GM12878 (cell line): Measurements from ENCODE around the gene MYH6. TPM values are rescaled to one million over a fixed set of nuclear protein-coding genes. Genes with fewer than 3 reads are reported as not detected.

ENCODE experiments used
- ATAC-seq: fragments of 200-7000 bp; cut with Tn5 transposase; 3 replicates; pipeline ENCODE4 v1.9.1; 2020; ENCODE audit warnings: mild to moderate bottlenecking, moderate library complexity
- BruUV-seq: library from RNA; stranded (reverse); fragments of 400-500 nt; replicated peaks from 2 replicates; lab custom pipeline; 2021; lab: Mats Ljungman, UMichigan
- CTCF ChIA-PET: fragments of 300-600 bp; sonication (Branson Sonifier 250); formaldehyde crosslinking; extraction: SDS; loops from one replicate; lab custom pipeline; 2021; ENCODE audit warnings: inconsistent platforms; lab: Yijun Ruan, JAX
- POLR2A ChIA-PET: fragments of 350-600 bp; formaldehyde crosslinking; extraction: SDS; loops from one replicate; lab custom pipeline; 2021; ENCODE audit warnings: inconsistent platforms; lab: Charles Lee
- RAD21 ChIA-PET: fragments of 300-600 bp; sonication (Branson Sonifier 250); formaldehyde crosslinking; loops from one replicate; lab custom pipeline; 2023; ENCODE audit warnings: antibody characterized with exemption; ENCODE audit not compliant: unreplicated experiment; lab: Charles Lee
- SMC1A ChIA-PET: fragments of 300-600 bp; sonication (Branson Sonifier 250); formaldehyde crosslinking; loops from one replicate; lab custom pipeline; 2023; ENCODE audit not compliant: unreplicated experiment, uncharacterized antibody; lab: Charles Lee
- DNase-seq: peaks from one replicate; pipeline ENCODE4 v3.0.0-alpha.2; 2011; ENCODE audit warnings: low read depth, low spot score
- FAIRE-seq: peaks from 3 replicates; lab custom pipeline; 2011; peaks lifted over from hg19 to GRCh38; lab: Jason Lieb, UNC
- H2AFZ ChIP-seq: 2 replicates; pipeline ENCODE4 v1.6.0; 2011; ENCODE audit warnings: low read depth, low read length, control low read depth; ENCODE audit not compliant: control insufficient read depth
- H3K27ac ChIP-seq: 2 replicates; pipeline ENCODE4 v1.5.1; 2011; ENCODE audit warnings: control low read depth; ENCODE audit not compliant: control insufficient read depth, insufficient read depth
- H3K27me3 ChIP-seq, 2 experiments: replicated peaks in 1 of 2; 2 replicates each; pipeline versions ENCODE4 v1.6.0 to v1.6.1; 2011; ENCODE audit warnings: low read length in 1 of 2; ENCODE audit not compliant: control insufficient read depth in 2 of 2, insufficient read depth in 2 of 2
- H3K36me3 ChIP-seq, 2 experiments: 2 replicates each; pipeline ENCODE4 v1.5.1; 2011; ENCODE audit warnings: low read length in 1 of 2; ENCODE audit not compliant: control insufficient read depth in 2 of 2, insufficient read depth in 2 of 2
- H3K4me1 ChIP-seq: 2 replicates; pipeline ENCODE4 v1.6.1; 2011; ENCODE audit warnings: mild to moderate bottlenecking, low read length, moderate library complexity, mixed read lengths; ENCODE audit not compliant: control insufficient read depth, insufficient read depth
- H3K4me2 ChIP-seq: 2 replicates; pipeline ENCODE4 v1.6.0; 2011; ENCODE audit warnings: control low read depth; ENCODE audit not compliant: control insufficient read depth, insufficient read depth
- H3K4me3 ChIP-seq: fragments of 200-600 bp; sonication (generic); 2 replicates; pipeline ENCODE4 v1.5.1; 2016
- H3K79me2 ChIP-seq: 2 replicates; pipeline ENCODE4 v1.6.0; 2011; ENCODE audit warnings: low read length; ENCODE audit not compliant: control insufficient read depth, insufficient read depth
- H3K9ac ChIP-seq: 2 replicates; pipeline ENCODE4 v1.8.0; 2011; ENCODE audit warnings: low read length, control low read depth, mixed read lengths; ENCODE audit not compliant: control insufficient read depth, insufficient read depth
- H3K9me3 ChIP-seq: replicated peaks from 3 replicates; pipeline ENCODE4 v1.5.1; 2011; ENCODE audit warnings: mild to moderate bottlenecking, low read length; ENCODE audit not compliant: control insufficient read depth, insufficient read depth
- H4K20me1 ChIP-seq: 2 replicates; pipeline ENCODE4 v1.6.0; 2011; ENCODE audit not compliant: control insufficient read depth, insufficient read depth
- KLF5 ChIP-seq: fragments of 450-650 bp; IDR thresholded peaks from 2 replicates; pipeline ENCODE4 v1.6.1; 2014; ENCODE audit warnings: mild to moderate bottlenecking; ENCODE audit not compliant: partially characterized antibody
- PKNOX1 ChIP-seq: fragments of 450-650 bp; IDR thresholded peaks from 2 replicates; pipeline ENCODE4 v1.6.1; 2016; ENCODE audit warnings: mild to moderate bottlenecking
- POLR2AphosphoS5 ChIP-seq: IDR thresholded peaks from 2 replicates; pipeline ENCODE4 v1.6.1; 2011; ENCODE audit warnings: mild to moderate bottlenecking, low read length, inconsistent platforms
- TBL1XR1 ChIP-seq: IDR thresholded peaks from 2 replicates; pipeline ENCODE4 v1.6.1; 2012; ENCODE audit warnings: low read depth, low read length, improper control_type of control experiment
- ZNF24 ChIP-seq: fragments of 450-650 bp; IDR thresholded peaks from 2 replicates; pipeline ENCODE4 v1.6.1; 2017; ENCODE audit warnings: antibody characterized with exemption, mild to moderate bottlenecking
- ZZZ3 ChIP-seq: IDR thresholded peaks from 2 replicates; pipeline ENCODE4 v1.6.1; 2011; ENCODE audit warnings: low read depth; ENCODE audit not compliant: control insufficient read depth, insufficient read length
- WGBS: methylation state at CpG from one replicate; pipeline ENCODE4 v1.1.6; 2016; ENCODE audit warnings: low lambda C conversion rate; ENCODE audit not compliant: insufficient replicate concordance, insufficient coverage; ENCODE audit errors: missing lambda C conversion rate; 5-methylcytosine and 5-hydroxymethylcytosine counted together
- in situ Hi-C: fragments of 300-500 bp; cut with MboI; formaldehyde crosslinking; loops from 9 replicates; pipeline ENCODE4 v1.14.3; 2018; ENCODE audit warnings: mixed read lengths
- intact Hi-C: fragments of 100-400 bp; cut with micrococcal nuclease; formaldehyde crosslinking; loops from one replicate; pipeline ENCODE4 v1.14.2; 2022; ENCODE audit not compliant: unreplicated experiment
- polyA plus RNA-seq, 11 experiments: library from polyadenylated mRNA; depleted of rRNA in 4 of 11; unstranded in 6 of 11; stranded (reverse) in 5 of 11; fragments of >200 nt; fragmentation: Nextera tagmentation in 4 of 11; fragmentation: Illumina TruSeq in 1 of 11; extraction: Ambion mirVana in 4 of 11; extraction: Trizol in 1 of 11; gene quantifications; 1 replicate in 1 of 11; 2 replicates in 10 of 11; pipeline versions ENCODE4 v1.2.1 to v1.2.3, GENCODE V29; 2011 to 2016; ENCODE audit warnings: inconsistent platforms in 2 of 11, missing spikeins in 2 of 11, low read depth in 1 of 11
- total RNA-seq, 4 experiments: library from RNA; depleted of rRNA in 3 of 4; stranded (reverse); fragments of >200 nt in 3 of 4; fragmentation: Illumina TruSeq in 1 of 4; extraction: Trizol in 1 of 4; gene quantifications; 2 replicates each; pipeline versions ENCODE4 v1.2.1 to v1.2.3, GENCODE V29; 2013 to 2021
- TF ChIP-seq, protein P1 (sequence below), 3 experiments: IDR thresholded peaks in 2 of 3; conservative IDR thresholded peaks in 1 of 3; 2 replicates each; pipeline ENCODE4 v1.5.1; 2011; ENCODE audit warnings: low read depth in 3 of 3, low read length in 3 of 3, mild to moderate bottlenecking in 3 of 3, control low read depth in 2 of 3, moderate library complexity in 2 of 3, inconsistent platforms in 1 of 3, mixed read lengths in 1 of 3; ENCODE audit not compliant: control insufficient read depth in 2 of 3, insufficient read depth in 1 of 3; ENCODE audit errors: extremely low read depth in 1 of 3
- TF ChIP-seq, protein P2 (sequence below): fragments of 450-650 bp; IDR thresholded peaks from 2 replicates; pipeline ENCODE4 v1.6.1; 2018; ENCODE audit warnings: borderline replicate concordance, mild to moderate bottlenecking; ENCODE audit not compliant: partially characterized antibody
- TF ChIP-seq, protein P3 (sequence below): IDR thresholded peaks from 2 replicates; pipeline ENCODE4 v1.6.1; 2012; ENCODE audit warnings: low read depth, low read length, improper control_type of control experiment

The MYH6 gene
- total and polyA plus RNA-seq, 10 of the 15 experiments (the other 5 are each of a cell fraction or from before 2014, with no cell fraction given), result 0.01 to 0.84 (median 0.05) TPM; not detected in 7

GRCh38 chr14:23378612-23379220 lies 29.4 kb downstream of the MYH6 start (continued):
- TF ChIP-seq, protein P1, sequence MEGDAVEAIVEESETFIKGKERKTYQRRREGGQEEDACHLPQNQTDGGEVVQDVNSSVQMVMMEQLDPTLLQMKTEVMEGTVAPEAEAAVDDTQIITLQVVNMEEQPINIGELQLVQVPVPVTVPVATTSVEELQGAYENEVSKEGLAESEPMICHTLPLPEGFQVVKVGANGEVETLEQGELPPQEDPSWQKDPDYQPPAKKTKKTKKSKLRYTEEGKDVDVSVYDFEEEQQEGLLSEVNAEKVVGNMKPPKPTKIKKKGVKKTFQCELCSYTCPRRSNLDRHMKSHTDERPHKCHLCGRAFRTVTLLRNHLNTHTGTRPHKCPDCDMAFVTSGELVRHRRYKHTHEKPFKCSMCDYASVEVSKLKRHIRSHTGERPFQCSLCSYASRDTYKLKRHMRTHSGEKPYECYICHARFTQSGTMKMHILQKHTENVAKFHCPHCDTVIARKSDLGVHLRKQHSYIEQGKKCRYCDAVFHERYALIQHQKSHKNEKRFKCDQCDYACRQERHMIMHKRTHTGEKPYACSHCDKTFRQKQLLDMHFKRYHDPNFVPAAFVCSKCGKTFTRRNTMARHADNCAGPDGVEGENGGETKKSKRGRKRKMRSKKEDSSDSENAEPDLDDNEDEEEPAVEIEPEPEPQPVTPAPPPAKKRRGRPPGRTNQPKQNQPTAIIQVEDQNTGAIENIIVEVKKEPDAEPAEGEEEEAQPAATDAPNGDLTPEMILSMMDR (IDR thresholded peaks at IDR 0.05 in 2 of 3, conservative IDR thresholded peaks at IDR 0.05 in 1 of 3; ENCODE audit: control insufficient read depth in 2 of 3, extremely low read depth in 1 of 3, insufficient read depth in 1 of 3, low read depth in 3 of 3, low read length in 3 of 3), result no peak

DNA sequence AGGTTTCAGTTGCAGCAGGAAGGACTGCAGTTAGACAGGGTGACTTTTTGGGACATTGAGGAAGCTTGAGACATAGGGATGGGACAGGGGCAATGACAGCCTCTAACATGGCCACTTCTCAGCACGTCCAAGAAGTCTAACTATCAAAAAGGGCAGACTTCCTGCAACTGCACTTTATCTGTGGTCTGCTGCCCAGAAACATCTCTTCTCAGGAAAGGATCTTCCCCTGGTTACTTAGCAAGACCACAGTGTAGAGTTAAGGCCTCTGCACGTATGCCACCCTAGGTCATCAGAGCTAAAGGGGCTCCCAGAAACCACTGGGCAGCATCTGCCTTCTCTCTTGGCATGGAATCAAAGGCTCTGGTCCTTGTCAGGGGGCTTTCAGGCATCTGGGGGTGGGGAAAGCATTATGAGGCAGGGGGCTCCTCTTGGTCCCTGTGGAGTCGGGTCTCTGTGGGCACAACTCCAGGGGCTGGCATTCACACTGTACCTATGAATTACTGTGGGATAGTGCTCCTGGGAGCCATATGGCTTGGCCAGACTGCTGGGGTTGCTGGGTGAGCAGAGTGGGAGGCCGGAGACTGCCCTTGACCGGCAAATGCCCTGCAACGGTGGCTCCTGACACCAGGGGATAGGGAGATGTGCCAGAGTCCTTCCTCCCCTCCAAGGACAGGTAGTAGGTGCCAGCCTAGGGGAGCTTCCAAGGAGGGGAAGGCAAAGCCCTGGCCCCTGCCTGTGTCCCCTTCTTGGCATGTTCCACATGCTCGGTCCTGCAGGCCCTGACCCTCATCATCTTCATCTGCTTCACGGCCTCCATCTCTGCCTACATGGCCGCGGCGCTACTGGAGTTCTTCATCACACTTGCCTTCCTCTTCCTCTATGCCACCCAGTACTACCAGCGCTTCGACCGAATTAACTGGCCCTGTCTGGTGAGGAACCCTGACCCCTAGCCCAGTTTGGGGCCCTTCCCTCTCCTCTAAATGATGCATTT lies 30.2 kb downstream of the MYH6 start:
- H3K36me3 ChIP-seq, result no peaks in the 10 kb centered on the region
- 38% methylated on average over 14 of the region's 14 CpGs for WGBS
- in situ Hi-C loops, result no loop called here

More for the DNA sequence above, 30.2 kb downstream of the MYH6 start:
- Histone ChIP-seq H3K27ac (no peak overlapping the region), H3K4me3 (no peak overlapping the region), H3K9ac (no peak overlapping the region), H3K4me1 (no peaks in the 10 kb centered on the region), H4K20me1 (no peaks in the 10 kb centered on the region), H3K79me2 (no peaks in the 10 kb centered on the region), H3K4me2 (no peak overlapping the region), H3K9me3 (no peaks in the 10 kb centered on the region), H3K27me3 (no peaks in the 10 kb centered on the region; a peak in 1 of 4 replicates), H2AFZ (no peak overlapping the region)
- ChIA-PET SMC1A (interaction anchor here (0.9 to 1.1 kb wide), 2 partner anchors 10 to 258 kb away, joined by 3 to 5 read pairs; no protein-coding TSS in a partner anchor), POLR2A (no interaction called here), CTCF (interaction anchor here (1.1 to 5.7 kb wide), 6 partner anchors 18 to 260 kb away, joined by 3 to 52 read pairs (median 4); partner anchors contain the start of gene CEBPE), RAD21 (interaction anchor here (2.3 kb wide), 1 partner anchor 50 kb away, joined by 5 read pairs; no protein-coding TSS in a partner anchor)
- FAIRE-seq (no peak), DNase-seq (no peak), ATAC-seq (no peak)
- BruUV-seq, result no TSS peak
- intact Hi-C loops, result no loop called here
- TF ChIP-seq ZZZ3, result no peak
- no peak for TF ChIP-seq KLF5
- no peak for TF ChIP-seq POLR2AphosphoS5
- TF ChIP-seq PKNOX1, result no peak
- TF ChIP-seq, protein P2, sequence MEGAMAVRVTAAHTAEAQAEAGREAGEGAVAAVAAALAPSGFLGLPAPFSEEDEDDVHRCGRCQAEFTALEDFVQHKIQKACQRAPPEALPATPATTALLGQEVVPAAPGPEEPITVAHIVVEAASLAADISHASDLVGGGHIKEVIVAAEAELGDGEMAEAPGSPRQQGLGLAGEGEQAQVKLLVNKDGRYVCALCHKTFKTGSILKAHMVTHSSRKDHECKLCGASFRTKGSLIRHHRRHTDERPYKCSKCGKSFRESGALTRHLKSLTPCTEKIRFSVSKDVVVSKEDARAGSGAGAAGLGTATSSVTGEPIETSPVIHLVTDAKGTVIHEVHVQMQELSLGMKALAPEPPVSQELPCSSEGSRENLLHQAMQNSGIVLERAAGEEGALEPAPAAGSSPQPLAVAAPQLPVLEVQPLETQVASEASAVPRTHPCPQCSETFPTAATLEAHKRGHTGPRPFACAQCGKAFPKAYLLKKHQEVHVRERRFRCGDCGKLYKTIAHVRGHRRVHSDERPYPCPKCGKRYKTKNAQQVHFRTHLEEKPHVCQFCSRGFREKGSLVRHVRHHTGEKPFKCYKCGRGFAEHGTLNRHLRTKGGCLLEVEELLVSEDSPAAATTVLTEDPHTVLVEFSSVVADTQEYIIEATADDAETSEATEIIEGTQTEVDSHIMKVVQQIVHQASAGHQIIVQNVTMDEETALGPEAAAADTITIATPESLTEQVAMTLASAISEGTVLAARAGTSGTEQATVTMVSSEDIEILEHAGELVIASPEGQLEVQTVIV, result no peak
- TF ChIP-seq, protein P3, sequence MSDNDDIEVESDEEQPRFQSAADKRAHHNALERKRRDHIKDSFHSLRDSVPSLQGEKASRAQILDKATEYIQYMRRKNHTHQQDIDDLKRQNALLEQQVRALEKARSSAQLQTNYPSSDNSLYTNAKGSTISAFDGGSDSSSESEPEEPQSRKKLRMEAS, result no peak
- TF ChIP-seq TBL1XR1, result no peak
- TF ChIP-seq ZNF24, result no peak
